ENCODE measurements around the gene DLX4.

DLX4 gene

GRCh38 chr17:49951362-49952082 is 17.5 kb upstream of the DLX4 start:
- H3K27ac ChIP-seq (ENCODE audit: low read length) = no peak overlapping the region
- no peak overlapping the region for H3K9ac ChIP-seq (ENCODE audit: low read length)
- H3K9me3 ChIP-seq (ENCODE audit: control insufficient read depth, low read depth, low read length) = no peaks in the 10 kb centered on the region
- H3K4me3 ChIP-seq (ENCODE audit: low read length) = no peak overlapping the region
- no peaks in the 10 kb centered on the region for H3K4me1 ChIP-seq (ENCODE audit: control insufficient read depth, low read depth, low read length)
- no peaks in the 10 kb centered on the region for H3K36me3 ChIP-seq (ENCODE audit: control insufficient read depth, low read depth, low read length)
- peaks cover 8% of the 10 kb centered on the region for H3K27me3 ChIP-seq (ENCODE audit: control insufficient read depth, insufficient read depth, low read length)

DNA sequence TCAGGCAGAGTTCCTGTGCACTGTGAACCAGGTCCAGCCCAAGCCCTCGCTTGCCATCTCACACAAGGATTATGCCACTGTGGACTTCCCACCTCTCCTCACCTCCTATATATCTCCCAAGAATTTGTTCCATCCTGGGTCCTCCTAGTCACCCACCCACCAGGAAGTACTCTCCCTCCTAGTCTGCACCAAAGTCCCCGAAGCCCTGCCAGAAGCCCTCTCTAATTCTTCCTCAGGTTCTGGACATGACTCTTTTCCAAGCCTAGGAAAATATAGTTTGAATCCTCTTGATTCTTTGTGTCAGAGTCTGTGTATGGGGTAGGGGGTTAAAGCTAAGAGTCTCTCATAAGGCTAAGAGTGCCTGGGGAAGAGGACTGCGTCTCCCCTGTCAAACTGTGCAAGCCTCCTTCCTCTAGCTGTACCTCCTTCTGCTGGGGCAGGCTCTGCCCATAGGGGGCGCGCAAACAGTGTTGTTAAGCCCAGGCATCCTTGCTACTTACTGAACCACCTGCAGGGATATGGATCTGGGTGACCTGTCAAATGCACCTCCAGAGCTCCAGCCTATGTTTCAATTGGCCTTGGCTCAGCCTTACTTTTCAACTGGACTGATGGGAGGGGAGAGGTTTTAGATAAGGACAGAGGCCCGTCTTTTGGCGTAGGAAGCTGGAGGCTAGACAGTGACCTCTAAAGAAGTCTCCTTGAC is 16.6 kb upstream of the DLX4 start:
- H3K27me3 ChIP-seq (ENCODE audit: control insufficient read depth, insufficient read depth, low read length) = peaks cover 8% of the 10 kb centered on the region
- no peak overlapping the region for H3K27ac ChIP-seq (ENCODE audit: low read length)
- H3K4me1 ChIP-seq (ENCODE audit: control insufficient read depth, low read depth, low read length) = no peaks in the 10 kb centered on the region
- no peak overlapping the region for H3K4me3 ChIP-seq (ENCODE audit: low read length)
- H3K36me3 ChIP-seq (ENCODE audit: control insufficient read depth, low read depth, low read length) = no peaks in the 10 kb centered on the region
- H3K9ac ChIP-seq (ENCODE audit: low read length) = no peak overlapping the region
- no peaks in the 10 kb centered on the region for H3K9me3 ChIP-seq (ENCODE audit: control insufficient read depth, low read depth, low read length)

GRCh38 chr17:49952912-49953497 is 16.0 kb upstream of the DLX4 start:
- Histone ChIP-seq H3K4me3 (ENCODE audit: low read length) (no peak overlapping the region), H3K27ac (ENCODE audit: low read length) (no peak overlapping the region), H3K9ac (ENCODE audit: low read length) (no peak overlapping the region), H3K4me1 (ENCODE audit: control insufficient read depth, low read depth, low read length) (no peaks in the 10 kb centered on the region), H3K9me3 (ENCODE audit: control insufficient read depth, low read depth, low read length) (no peaks in the 10 kb centered on the region), H3K27me3 (ENCODE audit: control insufficient read depth, insufficient read depth, low read length) (peaks cover 8% of the 10 kb centered on the region), H3K36me3 (ENCODE audit: control insufficient read depth, low read depth, low read length) (no peaks in the 10 kb centered on the region)

DNA sequence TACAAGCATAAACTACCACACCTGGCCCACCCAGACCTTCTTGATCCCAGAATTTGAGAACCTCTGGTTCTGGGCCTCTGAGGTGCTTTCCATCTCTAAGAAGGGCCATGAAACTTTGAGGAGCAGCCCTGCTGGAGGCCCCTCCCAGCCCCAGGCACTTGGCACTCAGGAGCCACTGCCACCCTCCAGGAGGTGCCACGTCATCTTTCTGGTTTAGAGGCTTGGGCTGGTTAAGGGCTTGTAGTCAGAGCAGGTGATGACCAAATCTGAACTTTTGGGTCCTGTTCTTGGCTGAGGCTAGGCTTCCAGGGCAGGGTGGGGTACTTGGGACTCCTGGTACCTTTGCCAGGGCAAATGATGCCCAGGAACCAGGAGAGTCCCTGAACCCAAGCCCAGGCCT is 13.8 kb upstream of the DLX4 start:
- H3K36me3 ChIP-seq (ENCODE audit: control insufficient read depth, low read depth, low read length) = no peaks in the 10 kb centered on the region
- H3K4me1 ChIP-seq (ENCODE audit: control insufficient read depth, low read depth, low read length) = no peaks in the 10 kb centered on the region
- no peak overlapping the region for H3K4me3 ChIP-seq (ENCODE audit: low read length)
- no peak overlapping the region for H3K9ac ChIP-seq (ENCODE audit: low read length)
- no peak overlapping the region for H3K27ac ChIP-seq (ENCODE audit: low read length)
- H3K9me3 ChIP-seq (ENCODE audit: control insufficient read depth, low read depth, low read length) = no peaks in the 10 kb centered on the region
- H3K27me3 ChIP-seq (ENCODE audit: control insufficient read depth, insufficient read depth, low read length) = peaks cover 16% of the 10 kb centered on the region

- Histone ChIP-seq H3K4me3 (ENCODE audit: low read length) (no peak overlapping the region), H3K27me3 (ENCODE audit: control insufficient read depth, insufficient read depth, low read length) (peaks cover 25% of the 10 kb centered on the region), H3K27ac (ENCODE audit: low read length) (no peak overlapping the region), H3K9me3 (ENCODE audit: control insufficient read depth, low read depth, low read length) (no peaks in the 10 kb centered on the region), H3K9ac (ENCODE audit: low read length) (no peak overlapping the region), H3K36me3 (ENCODE audit: control insufficient read depth, low read depth, low read length) (no peaks in the 10 kb centered on the region), H3K4me1 (ENCODE audit: control insufficient read depth, low read depth, low read length) (no peaks in the 10 kb centered on the region)
Measured at GRCh38 chr17:49956780-49957179, 12.2 kb upstream of the DLX4 start.

- H3K4me3 ChIP-seq (ENCODE audit: low read length) = no peak overlapping the region
- H3K9ac ChIP-seq (ENCODE audit: low read length) = no peak overlapping the region
- H3K27ac ChIP-seq (ENCODE audit: low read length) = no peak overlapping the region
- peaks cover 26% of the 10 kb centered on the region for H3K27me3 ChIP-seq (ENCODE audit: control insufficient read depth, insufficient read depth, low read length)
- no peaks in the 10 kb centered on the region for H3K36me3 ChIP-seq (ENCODE audit: control insufficient read depth, low read depth, low read length)
- no peaks in the 10 kb centered on the region for H3K4me1 ChIP-seq (ENCODE audit: control insufficient read depth, low read depth, low read length)
- H3K9me3 ChIP-seq (ENCODE audit: control insufficient read depth, low read depth, low read length) = no peaks in the 10 kb centered on the region
Measured at GRCh38 chr17:49957350-49957749, 11.6 kb upstream of the DLX4 start.

GRCh38 chr17:49958723-49959122 is 10.3 kb upstream of the DLX4 start:
- Histone ChIP-seq H3K4me1 (ENCODE audit: control insufficient read depth, low read depth, low read length) (peaks cover 13% of the 10 kb centered on the region), H3K9me3 (ENCODE audit: control insufficient read depth, low read depth, low read length) (no peaks in the 10 kb centered on the region), H3K9ac (ENCODE audit: low read length) (no peak overlapping the region), H3K27ac (ENCODE audit: low read length) (no peak overlapping the region), H3K27me3 (ENCODE audit: control insufficient read depth, insufficient read depth, low read length) (peaks cover 40% of the 10 kb centered on the region), H3K36me3 (ENCODE audit: control insufficient read depth, low read depth, low read length) (no peaks in the 10 kb centered on the region), H3K4me3 (ENCODE audit: low read length) (no peak overlapping the region)

- Histone ChIP-seq H3K4me1 (ENCODE audit: control insufficient read depth, low read depth, low read length) (peaks cover 17% of the 10 kb centered on the region), H3K4me3 (ENCODE audit: low read length) (no peak overlapping the region), H3K9me3 (ENCODE audit: control insufficient read depth, low read depth, low read length) (no peaks in the 10 kb centered on the region), H3K9ac (ENCODE audit: low read length) (no peak overlapping the region), H3K27me3 (ENCODE audit: control insufficient read depth, insufficient read depth, low read length) (peaks cover 46% of the 10 kb centered on the region), H3K36me3 (ENCODE audit: control insufficient read depth, low read depth, low read length) (no peaks in the 10 kb centered on the region), H3K27ac (ENCODE audit: low read length) (no peak overlapping the region)
Measured at GRCh38 chr17:49959183-49959935, 9.6 kb upstream of the DLX4 start.

DNA sequence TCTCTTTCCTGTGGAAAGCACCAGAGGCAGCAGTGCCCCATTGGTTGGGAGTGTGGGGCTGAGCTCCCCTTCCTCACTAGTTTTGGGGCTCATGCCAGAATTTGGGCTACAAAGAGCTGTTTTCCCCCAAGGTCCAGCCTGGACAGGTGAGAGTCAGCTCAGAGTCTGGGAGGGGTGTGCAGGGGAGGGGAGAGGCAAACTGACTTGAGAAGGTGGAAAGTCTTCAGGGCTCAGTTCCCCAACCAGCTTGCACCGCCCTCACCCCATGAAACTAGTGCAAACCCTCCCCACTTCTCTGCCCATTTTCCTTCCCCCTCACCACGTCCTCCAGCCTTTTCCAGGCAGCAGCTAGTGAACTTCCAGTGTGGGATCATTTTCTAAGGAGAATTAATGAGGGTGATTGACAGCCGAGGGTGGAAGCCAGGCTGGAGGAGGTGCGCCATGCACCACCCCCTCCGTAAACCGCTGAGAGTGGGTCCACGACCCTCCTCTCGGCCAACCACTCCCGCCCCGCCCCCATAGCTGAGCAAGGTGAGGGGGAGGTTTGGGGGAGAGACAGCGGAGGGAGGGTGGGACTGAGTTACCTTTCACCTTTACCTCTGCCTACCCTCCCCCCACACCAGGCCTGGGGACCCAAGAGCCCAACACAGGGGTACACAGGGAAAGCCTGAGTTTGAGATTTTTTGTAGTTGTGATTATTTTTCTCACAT is 6.2 kb upstream of the DLX4 start:
- H3K4me3 ChIP-seq (ENCODE audit: low read length) = peak overlapping the region; percentile 44
- no peak overlapping the region for H3K9ac ChIP-seq (ENCODE audit: low read length)
- peaks cover 80% of the 10 kb centered on the region for H3K27me3 ChIP-seq (ENCODE audit: control insufficient read depth, insufficient read depth, low read length)
- no peak overlapping the region for H3K27ac ChIP-seq (ENCODE audit: low read length)
- no peaks in the 10 kb centered on the region for H3K36me3 ChIP-seq (ENCODE audit: control insufficient read depth, low read depth, low read length)
- peaks cover 23% of the 10 kb centered on the region for H3K4me1 ChIP-seq (ENCODE audit: control insufficient read depth, low read depth, low read length)
- no peaks in the 10 kb centered on the region for H3K9me3 ChIP-seq (ENCODE audit: control insufficient read depth, low read depth, low read length)

- Histone ChIP-seq H3K4me1 (ENCODE audit: control insufficient read depth, low read depth, low read length) (peaks cover 23% of the 10 kb centered on the region), H3K4me3 (ENCODE audit: low read length) (peak overlapping the region; percentile 44), H3K36me3 (ENCODE audit: control insufficient read depth, low read depth, low read length) (no peaks in the 10 kb centered on the region), H3K9me3 (ENCODE audit: control insufficient read depth, low read depth, low read length) (no peaks in the 10 kb centered on the region), H3K9ac (ENCODE audit: low read length) (no peak overlapping the region), H3K27ac (ENCODE audit: low read length) (no peak overlapping the region), H3K27me3 (ENCODE audit: control insufficient read depth, insufficient read depth, low read length) (peaks cover 85% of the 10 kb centered on the region)
Measured at GRCh38 chr17:49963309-49963625, 5.7 kb upstream of the DLX4 start.
